Activated CD8-positive, alpha-beta memory T cell treated with anti-CD3 and anti-CD28 coated beads, Interleukin-2, amount 50 U/mL, for 1 hour (primary cell): ENCODE data around the gene DLG2.
"Not testable (repeated sequence)": the region's sequence is repeated elsewhere in the genome, so short reads cannot be mapped to it uniquely, and the experiment has no call there.

Experiments used
- DNase-seq: peaks from one replicate; pipeline ENCODE4 v3.0.0-alpha.2; 2020; ENCODE audit errors: extremely low read depth

The DLG2 gene

DNA sequence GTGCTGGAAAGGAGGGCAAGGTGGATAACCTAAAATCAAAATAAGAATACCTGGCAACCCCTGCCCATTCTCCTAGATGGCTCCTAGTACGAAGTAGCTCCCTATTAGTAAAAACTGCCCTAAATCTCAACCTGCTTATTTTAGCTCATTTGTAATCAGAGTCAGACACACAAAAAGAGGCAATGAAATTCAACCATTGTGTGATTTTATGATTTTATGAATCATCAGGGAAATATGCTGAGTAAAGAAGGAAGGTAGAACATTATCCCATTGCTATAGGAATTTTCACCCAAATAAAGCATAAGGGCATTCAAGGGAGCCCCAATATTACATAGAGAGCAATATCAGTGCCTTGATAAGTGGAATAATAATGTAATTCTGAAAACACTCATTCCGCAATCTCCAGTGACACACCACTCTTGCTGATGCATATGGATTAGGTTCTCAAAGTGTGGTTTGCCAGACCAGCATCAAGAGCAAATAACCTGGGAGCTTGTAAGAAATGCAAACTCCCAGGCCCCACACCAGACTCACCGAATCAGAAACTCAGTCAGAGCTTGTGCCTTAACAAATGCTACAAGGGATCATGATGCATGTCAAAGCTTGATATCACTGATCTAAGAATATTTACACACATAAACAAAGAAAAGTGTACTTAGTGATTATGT is 789.6 kb downstream of the DLG2 start:
- no peak for DNase-seq

DNA sequence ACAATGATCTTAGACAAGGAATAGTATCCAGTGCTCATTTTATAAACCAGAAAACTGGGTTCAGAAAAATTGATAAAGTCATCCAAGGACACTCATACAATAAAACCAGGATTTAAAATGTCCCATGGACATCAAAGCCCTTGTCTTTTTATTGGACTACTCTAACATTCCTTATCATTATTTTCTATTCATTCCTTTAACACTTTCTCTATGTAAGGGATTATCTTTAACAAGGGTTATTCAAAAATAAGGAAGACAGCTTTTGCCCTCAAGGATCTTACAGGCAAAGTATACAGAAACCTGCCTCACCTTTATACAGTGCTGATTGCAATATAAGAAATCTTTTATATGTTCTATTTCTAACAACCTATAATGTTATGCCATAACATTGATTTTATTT is 790.8 kb downstream of the DLG2 start:
- no peak for DNase-seq

DNA sequence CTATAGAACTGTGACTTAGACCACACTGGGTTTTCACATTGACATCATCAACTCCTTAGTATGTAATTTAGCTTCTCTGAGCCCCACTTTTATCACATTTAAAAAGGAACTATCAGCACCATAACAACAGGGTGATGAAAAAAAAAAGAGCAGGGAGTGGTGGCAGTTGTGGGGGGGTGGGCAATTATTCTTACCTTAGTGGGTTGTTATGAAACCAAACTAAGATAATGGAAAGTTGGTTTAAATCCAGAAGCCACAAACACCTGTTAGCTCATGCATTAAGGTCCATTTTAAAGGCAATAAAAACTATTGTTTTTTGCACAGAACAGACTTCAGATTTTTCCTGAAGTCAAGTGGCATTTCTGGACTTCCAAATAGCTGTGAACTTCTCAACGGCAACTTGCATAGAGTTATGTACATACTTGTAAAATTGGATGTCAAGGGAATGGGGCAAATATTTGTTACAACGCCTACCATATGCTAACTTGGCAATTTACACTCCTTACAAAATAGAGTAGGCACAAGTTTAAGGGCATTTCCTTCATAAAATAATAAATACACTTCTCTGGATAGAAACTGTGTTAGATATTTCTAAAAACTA is 793.6 kb downstream of the DLG2 start:
- DNase-seq = no peak

DNA sequence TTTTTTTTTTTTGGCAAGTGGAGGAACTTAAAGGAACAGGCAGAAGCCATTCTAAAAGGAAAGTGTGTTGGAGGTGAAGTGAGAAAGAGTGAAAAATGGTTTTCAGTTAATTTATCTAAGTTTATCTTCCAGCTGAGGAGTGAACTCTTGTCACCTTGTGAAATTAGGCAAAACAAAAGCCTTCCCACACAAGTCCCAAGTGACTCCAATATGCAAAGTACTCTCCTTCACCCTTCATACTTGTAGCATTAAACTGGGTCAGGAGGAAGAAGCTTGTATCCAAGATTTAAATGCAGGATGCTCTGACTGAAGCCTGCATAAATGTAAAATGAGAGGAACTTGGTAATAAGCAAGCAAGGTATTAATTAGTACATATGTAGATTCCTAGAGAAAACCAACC is 796.8 kb downstream of the DLG2 start:
- DNase-seq = no peak

DNA sequence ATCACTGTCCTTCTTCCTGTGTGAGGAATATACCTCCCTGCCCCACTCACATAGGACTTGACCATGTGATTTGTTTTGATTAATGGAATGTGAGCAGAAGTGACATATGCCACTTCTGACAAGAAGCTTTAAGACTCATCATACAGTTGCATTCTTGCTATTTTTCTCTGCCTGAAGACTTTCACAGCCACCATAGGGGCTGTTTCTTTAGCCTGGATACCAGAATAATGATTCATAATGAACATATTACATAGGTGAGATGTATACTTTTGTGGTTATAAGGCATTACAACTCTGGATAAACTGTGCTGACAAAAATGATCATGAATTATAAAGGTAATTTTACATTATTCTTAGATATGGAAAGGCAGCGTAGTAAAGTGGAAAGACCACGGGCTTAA is 798.0 kb downstream of the DLG2 start:
- no peak for DNase-seq

DNA sequence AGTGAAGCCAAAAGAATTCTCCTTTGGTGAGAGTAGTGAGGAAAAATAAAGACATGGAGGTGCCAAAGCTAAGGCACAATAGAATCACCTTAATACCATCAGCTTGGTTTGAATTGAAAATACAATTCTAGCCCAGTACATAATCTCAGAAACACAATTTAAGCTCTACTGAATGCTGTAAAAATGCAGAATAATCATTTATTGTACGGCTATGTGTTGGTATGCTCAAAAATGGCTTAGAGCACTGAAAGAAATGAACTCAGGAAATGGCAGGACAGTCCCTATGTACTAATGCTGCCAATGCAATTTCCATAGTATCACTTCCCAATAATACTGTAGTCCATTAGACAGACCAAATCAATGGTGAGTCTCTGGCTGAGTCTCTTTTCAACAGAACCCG is 798.5 kb downstream of the DLG2 start:
- no peak for DNase-seq

DNA sequence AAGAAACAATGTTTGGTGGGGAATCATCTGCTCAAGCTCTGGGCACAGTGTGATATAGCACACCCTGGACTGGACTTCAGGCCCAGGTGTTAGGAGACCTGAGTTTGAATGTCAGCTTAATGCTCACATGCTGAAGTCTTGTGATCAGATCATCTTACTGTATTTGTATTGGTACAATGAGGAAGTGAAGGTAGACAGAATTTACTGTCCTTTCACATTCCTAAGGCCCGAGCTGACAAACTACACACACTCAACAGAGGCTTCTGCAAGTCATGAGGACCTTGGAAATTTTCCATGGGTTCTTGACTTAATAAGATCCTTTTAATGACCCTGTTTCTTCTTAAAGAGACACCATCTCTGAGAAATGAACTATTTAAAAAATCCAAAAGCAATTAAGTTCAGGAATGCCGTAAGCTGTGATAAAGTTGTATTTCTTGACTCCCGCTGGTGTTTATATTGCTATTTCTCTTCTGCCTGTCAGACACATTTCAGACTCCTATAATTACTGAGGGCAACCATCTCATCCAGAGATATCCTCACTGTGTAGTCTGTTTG is 802.0 kb downstream of the DLG2 start:
- no peak for DNase-seq

DNA sequence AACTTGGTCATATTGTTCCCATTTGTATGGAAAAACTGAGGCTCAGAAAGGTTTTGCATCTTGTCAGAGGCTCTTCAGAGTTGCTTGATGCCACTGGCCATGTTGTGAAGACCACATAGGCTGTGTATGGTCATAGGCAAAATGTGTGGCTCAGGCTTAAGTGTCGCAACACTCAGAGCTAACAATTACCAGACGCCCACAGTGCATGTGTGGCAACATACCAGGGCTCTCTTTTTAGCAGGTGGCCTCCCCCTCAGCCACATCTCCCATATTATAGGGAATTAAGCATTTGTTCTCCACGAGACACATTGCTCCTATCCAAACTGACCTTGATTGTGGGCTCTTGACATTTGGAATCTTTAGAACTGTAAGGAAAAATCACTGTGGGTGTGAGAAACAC is 802.5 kb downstream of the DLG2 start:
- no peak for DNase-seq

DNA sequence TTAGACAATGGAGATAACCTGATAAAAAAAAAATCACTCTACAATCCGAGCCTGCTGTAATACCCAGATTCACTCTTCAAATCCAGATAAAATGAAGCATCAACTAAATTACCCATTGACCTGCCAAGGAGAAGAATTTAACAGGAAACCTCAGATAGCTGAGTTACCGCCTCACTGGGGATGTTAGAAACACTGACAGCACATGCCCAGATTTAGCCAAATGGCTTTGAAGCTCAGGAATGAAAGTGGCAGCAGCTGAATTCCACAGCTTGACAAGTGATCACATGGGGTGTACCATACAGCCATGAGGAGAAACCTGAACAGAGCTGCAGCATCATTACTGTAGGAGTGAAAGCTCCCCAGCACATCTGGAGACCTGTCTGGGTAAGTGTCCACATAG is 807.6 kb downstream of the DLG2 start:
- no peak for DNase-seq

DNA sequence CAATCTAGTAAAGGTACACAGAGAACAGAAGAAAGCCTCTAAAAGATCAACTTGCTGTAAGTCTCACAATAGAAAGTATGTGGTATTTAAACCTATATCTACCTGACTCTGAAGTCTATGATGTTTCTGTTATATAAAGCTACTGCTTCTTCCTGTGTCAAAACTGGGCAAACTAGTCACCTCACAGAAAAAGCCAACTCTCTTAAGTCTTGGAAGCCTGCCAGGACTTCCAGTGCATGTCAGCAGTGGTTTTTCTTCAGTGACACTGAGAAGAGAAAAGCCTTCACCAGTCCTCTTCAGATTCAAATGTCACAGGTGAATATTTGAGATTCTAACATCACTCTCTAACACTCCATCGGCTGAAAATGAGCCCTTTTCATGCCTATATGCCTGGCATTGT is 808.0 kb downstream of the DLG2 start:
- DNase-seq = no peak

DNA sequence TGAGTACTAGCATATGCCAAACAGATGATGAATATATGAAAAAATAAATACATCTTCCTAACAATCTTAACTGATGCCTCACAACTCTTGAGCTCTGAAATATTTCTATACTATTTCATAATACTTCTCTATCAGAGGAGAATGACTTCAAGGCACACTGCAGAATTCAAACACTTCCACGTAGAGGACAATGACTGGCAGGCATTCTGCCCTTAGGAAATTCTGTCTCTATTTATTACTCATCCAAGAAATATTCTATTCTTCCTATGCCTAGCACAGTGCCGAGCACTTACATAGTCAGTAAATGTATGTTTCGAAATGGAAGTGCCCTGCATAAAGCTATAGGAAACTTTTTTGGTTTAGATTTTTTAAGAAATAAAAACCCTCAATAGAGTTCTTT is 809.1 kb downstream of the DLG2 start:
- DNase-seq = no peak

DNA sequence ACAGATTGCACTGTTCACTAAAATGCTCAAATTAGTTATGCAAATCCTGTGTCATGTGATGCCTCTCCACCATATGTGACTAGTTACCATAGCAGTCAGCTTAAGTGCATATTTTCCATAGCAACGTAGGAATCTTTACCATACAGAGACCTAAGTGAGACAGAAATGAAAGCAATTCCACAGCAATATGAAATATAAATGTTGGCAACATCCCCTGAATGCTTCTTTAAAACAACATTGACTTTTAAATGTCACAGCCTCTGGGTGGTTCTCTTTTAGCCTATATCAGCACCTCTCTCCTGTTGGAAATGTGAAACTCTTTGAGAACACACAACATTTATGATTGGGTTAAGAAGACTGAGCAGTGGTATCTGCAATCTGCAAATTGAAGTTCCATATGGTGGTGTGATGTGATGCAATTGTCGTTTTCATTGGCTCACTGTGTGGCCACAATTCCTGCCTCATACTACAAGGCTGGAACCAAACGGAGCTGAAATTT is 814.6 kb downstream of the DLG2 start:
- no peak for DNase-seq

DNA sequence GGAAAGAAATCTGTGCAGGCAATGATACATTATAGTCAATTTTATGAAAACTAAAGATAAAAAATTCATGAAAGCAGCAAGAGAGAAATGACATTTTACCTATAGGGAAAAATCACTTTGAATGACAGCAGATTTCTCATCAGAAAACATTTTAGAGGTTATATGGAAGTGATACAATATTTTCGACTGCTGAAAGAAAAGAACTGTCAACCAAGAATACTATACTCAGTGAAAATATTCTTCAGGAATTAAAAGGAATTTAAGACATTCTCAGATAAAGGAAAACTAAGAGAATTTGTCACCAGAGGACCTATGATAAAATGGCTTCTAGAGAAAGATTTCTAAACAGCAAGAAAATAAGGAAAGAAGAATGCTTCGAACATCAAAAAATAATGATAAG is 820.8 kb downstream of the DLG2 start:
- no peak for DNase-seq

DNA sequence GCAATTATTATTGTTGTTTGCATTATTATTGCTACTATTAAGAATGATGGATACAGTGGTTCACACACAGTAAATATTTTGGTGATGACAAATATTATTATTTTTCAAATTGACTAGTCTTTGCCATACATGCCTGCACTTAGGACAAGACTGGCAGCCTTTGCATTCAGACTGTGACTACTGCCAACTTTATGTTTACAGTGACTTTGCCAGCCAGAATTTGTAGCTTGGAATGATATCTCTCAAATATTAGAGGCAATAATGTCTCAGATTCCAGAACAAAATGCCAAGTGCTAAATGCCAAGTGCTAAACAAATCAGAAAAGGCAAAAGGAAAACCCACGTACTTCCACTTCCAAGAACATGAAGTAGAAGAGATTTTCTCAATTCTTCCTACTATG is 823.1 kb downstream of the DLG2 start:
- DNase-seq = no peak

DNA sequence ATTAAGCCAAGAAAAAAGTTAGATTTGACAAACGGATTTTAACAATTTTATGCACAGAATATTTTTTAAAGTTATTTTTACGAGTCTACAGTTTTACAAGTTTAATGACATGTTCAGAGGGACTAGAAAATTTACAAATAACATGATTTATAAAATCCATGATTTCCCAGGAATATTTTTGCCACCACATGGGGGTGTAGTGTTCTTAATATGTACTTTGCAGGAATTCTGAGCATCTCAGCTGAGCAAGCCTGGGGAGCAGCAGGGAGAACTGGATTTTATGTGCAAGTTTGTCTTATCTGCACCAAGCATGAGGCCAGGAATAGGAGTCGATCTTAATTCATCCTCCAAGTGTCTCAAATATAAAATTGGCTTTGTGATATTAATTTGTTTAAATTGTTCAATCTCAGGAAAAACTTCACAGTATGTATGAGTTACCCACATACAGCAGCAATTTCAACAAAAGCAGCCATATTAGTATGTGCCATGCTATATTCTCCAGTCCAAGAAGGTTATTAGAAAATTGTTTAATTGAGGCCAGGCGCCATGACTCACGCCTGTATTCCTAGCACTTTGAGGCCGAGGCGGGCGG is 826.3 kb downstream of the DLG2 start:
- DNase-seq = no peak

DNA sequence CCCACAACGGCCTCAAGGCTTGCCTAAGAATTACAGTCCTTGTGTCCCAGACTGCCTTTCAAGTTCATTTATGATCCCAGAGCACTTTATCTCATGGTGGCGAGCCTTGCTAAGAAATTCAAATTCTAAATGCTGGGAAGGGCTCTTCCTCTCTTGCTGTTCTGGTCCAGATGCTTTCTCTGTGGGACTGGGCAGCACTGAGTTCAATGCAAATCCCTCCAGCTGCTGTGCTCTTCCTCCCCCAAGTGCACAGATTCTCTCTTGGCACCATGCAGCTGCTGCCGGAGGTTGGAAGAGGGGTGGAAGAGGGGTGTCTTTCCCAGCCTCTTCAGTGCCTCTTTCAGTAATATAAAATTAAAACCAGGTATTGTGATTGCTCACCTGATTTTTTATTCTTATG is 828.0 kb downstream of the DLG2 start:
- DNase-seq = no peak

DNA sequence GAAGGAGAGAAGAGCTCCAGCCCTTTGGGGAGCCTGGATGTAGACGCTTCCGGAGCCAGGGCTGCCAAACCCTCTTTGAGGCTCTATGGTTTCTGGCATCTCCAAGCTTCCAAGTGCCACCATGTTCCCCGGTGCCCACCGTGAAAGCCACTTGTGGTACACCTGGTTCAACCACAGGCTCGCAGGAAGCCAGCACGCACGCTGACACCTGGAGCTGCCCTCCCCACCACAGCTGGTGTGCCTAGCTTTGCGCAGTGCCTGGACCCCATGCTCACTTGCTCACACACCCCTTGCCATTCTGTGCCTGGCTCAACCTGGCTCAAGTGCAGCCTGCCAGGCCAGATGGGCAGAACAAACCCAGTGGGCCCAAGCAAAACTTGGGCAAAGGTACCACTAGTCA is 831.4 kb downstream of the DLG2 start:
- no peak for DNase-seq

DNA sequence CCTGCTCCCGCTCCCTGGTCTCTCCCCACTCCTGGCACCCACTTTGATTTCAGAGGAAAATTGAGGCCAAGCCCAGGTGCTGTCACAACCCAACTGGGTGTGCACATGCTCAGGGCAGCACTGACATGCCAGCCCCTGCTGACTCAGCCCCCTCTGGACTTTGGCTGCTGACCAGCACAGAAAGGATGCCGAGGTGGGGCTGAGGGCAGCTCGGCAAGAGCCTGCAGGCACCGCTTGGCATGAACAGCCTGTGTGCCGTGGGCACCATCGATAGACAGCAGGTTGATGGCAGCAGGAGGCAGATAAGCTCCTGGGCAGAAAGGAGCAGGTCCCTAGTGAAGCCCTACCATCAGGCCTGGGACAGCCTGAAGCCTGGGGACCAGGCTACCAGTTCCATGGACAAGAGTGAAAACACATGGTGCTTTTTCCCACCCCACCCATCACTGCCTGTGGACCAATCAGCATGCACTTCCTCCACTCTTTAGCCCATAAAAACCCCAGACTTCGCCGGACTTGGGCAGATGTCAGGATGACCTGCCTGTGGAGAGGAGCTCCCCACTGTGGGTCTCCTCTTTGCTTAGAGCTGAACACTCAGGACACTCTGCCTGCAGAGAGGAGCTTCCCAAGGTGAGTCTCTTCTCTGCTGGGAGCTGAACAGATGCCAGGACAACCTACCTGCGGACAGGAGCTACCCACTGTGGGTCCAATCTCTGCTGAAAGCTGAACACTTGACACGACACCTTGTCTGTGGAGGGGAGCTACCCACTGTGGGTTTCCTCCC is 832.3 kb downstream of the DLG2 start:
- no peak for DNase-seq

DNA sequence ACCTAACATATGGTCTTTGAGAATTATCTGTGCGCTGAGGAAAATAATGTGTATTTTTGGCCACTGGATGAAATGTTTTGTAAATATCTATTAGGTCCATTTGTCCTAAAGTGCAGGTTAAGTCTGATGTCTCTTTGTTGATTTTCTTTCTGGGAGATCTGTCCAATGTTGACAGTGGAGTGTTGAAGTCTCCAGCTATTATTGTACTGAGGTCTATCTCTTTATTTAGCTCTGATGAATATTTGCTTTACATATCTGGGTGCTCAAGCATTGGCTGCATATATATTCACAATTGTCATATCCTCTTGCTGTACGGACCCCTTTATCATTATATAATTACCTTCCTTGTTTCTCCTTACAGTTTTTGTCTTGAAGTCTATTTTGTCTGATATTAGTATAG is 833.8 kb downstream of the DLG2 start:
- DNase-seq = no peak

DNA sequence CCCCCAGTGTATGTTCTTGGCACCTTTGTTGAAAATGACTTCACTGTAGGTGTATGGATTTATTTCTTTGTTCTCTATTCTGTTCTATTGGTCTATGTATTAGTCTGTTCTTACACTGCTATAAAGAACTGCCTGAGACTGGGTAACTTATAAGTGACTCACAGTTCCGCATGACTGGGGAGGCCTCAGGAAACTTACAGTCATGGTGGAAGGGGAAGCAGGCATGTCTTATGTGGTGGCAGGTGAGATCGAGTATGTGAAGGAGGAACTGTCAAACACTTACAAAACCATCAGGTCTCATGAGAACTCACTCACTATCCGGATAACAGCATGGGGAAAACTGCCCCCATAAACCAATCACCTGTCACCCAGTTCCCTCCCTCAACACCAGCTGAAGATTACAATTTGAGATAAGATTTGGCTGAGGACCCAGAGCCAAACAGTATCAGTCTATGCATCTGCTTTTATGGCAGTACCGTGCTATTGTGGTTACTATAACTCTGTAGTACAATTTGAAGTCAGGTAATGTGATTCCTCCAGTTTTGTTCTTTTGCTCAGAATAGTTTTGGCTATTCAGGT is 836.2 kb downstream of the DLG2 start:
- DNase-seq = no peak

DNA sequence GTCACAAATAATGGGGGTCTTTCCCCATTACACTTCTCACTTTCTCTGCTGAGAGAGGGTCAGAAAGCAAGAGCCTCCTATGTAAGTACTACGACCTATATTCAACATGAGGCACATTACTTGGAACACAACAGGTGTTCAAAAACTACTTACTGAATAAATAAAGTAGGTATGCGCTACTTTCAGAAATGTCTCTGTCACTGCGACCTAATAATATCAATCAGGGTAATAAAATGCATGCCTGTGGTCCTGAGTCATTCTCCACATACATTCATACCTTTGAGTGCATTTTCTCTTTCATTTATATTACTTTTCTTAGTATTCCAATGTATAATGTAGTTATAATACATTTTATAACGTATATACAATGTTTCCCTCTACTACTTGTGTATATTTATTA is 838.9 kb downstream of the DLG2 start:
- no peak for DNase-seq

DNA sequence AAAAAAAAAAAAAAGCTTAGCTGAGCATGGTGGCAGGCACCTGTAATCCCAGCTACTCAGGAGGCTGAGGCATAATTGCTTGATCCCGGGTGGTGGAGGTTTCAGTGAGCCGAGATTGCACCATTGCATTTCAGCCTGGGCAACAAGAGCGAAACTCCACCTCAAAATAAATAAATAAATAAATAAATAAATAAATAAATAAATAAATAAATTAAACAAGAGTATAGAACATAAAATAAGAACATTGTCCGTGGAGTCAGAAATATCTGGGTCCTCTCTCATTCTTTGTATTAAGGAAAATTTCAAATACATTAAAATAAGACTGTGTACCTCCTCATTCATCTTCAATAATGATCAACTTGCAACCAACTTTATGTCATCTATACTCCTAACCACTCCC is 843.0 kb downstream of the DLG2 start:
- DNase-seq = not testable (repeated sequence)
